Type B pancreatic cell (in vitro differentiated cells): Measurements from ENCODE around the gene NEDD4L. TPM values are rescaled to one million over a fixed set of nuclear protein-coding genes. Genes with fewer than 3 reads are reported as not detected.
"Not testable (repeated sequence)": the region's sequence is repeated elsewhere in the genome, so short reads cannot be mapped to it uniquely, and the experiment has no call there.

Source experiments
- DNase-seq: peaks from one replicate; pipeline ENCODE4 v3.0.0; 2021; ENCODE audit warnings: mixed read lengths; ENCODE audit not compliant: unreplicated experiment; ENCODE audit errors: extremely low spot score
- H3K27ac Mint-ChIP-seq: 2 replicates; pipeline ENCODE4 v1.8.0; 2021; ENCODE audit warnings: mild to moderate bottlenecking, mixed read lengths
- H3K27me3 Mint-ChIP-seq: 2 replicates; pipeline ENCODE4 v1.8.0; 2021; ENCODE audit warnings: mixed read lengths
- H3K36me3 Mint-ChIP-seq: 2 replicates; pipeline ENCODE4 v1.8.0; 2021; ENCODE audit warnings: mixed read lengths
- H3K4me1 Mint-ChIP-seq: one replicate; pipeline ENCODE4 v1.8.0; 2021; ENCODE audit warnings: mixed read lengths; ENCODE audit not compliant: unreplicated experiment
- H3K4me3 Mint-ChIP-seq: 2 replicates; pipeline ENCODE4 v1.8.0; 2021; ENCODE audit warnings: mild to moderate bottlenecking, mixed read lengths
- H3K9me3 Mint-ChIP-seq: 2 replicates; pipeline ENCODE4 v1.8.0; 2021; ENCODE audit warnings: mixed read lengths
- total RNA-seq: library from RNA; stranded (reverse); gene quantifications from 2 replicates; pipeline ENCODE4 v1.2.1, GENCODE V29; 2021; ENCODE audit warnings: low replicate concordance
- TF ChIP-seq, protein P1 (sequence below): fragments of 200-600 bp; sonication (generic); conservative IDR thresholded peaks from 2 replicates; pipeline ENCODE4 v1.5.0; 2021; ENCODE audit warnings: antibody characterized with exemption, mild to moderate bottlenecking

The NEDD4L gene
- total RNA-seq, 1 donor from 2014 or later, result 84.7 TPM

DNA sequence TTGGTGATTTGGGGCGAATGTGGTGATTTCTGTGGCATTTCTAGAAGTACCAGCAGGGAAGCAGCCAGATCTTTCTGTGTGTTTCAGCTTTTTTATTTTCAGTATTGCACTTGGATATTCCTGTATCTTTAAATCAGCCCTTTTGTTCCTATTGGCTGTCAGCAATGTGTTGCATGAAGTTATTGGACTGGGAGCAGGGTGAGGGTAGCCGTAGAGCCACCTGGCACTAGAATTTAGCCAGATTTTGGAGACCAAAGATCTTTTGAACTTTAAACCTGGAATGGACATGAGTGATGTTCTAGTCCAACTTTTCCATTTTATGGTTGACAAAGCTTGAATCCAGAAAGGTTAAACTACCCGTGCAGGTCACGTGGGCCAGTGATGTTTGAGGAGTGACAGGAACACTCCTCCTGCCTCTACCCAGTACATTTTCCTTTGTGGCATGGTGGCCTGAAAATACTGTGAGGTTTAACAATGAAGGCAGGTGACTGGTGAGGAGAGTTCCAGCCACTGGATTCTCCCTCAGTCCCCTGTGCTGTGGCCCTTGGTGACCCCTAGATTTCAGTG lies 122.3 kb downstream of the NEDD4L start:
- no peaks in the 10 kb centered on the region for H3K27me3 Mint-ChIP-seq
- H3K27ac Mint-ChIP-seq, result no peak overlapping the region
- H3K9me3 Mint-ChIP-seq, result no peaks in the 10 kb centered on the region
- H3K4me3 Mint-ChIP-seq, result no peak overlapping the region
- DNase-seq, result no peak
- H3K36me3 Mint-ChIP-seq, result peaks cover 16% of the 10 kb centered on the region
- H3K4me1 Mint-ChIP-seq, result peaks cover 10% of the 10 kb centered on the region
- TF ChIP-seq, protein P1, sequence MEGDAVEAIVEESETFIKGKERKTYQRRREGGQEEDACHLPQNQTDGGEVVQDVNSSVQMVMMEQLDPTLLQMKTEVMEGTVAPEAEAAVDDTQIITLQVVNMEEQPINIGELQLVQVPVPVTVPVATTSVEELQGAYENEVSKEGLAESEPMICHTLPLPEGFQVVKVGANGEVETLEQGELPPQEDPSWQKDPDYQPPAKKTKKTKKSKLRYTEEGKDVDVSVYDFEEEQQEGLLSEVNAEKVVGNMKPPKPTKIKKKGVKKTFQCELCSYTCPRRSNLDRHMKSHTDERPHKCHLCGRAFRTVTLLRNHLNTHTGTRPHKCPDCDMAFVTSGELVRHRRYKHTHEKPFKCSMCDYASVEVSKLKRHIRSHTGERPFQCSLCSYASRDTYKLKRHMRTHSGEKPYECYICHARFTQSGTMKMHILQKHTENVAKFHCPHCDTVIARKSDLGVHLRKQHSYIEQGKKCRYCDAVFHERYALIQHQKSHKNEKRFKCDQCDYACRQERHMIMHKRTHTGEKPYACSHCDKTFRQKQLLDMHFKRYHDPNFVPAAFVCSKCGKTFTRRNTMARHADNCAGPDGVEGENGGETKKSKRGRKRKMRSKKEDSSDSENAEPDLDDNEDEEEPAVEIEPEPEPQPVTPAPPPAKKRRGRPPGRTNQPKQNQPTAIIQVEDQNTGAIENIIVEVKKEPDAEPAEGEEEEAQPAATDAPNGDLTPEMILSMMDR, result no peak

DNA sequence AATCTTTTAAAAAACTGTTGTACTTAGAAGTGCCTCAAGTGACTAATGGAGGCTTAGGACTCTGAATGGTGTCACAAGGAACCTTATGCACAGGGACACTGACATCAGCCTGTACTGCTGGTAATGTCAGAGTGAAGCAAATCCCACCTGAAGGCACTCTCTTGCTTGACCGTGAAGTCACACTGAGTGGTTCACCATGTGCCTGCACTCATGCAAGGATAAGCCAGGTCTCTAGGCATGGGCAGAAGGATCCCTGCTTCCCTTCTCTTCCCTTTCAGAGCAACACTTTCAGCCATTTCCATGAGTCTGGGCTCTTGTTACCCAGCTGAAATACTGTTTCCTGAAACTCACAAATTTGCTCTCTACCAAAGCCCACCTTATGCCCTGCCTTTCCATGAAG lies 123.0 kb downstream of the NEDD4L start:
- peaks cover 23% of the 10 kb centered on the region for H3K36me3 Mint-ChIP-seq
- no peaks in the 10 kb centered on the region for H3K9me3 Mint-ChIP-seq
- no peak overlapping the region for H3K4me3 Mint-ChIP-seq
- H3K4me1 Mint-ChIP-seq, result peaks cover 3% of the 10 kb centered on the region
- no peak for DNase-seq
- no peaks in the 10 kb centered on the region for H3K27me3 Mint-ChIP-seq
- no peak overlapping the region for H3K27ac Mint-ChIP-seq
- TF ChIP-seq, protein P1, result no peak

DNA sequence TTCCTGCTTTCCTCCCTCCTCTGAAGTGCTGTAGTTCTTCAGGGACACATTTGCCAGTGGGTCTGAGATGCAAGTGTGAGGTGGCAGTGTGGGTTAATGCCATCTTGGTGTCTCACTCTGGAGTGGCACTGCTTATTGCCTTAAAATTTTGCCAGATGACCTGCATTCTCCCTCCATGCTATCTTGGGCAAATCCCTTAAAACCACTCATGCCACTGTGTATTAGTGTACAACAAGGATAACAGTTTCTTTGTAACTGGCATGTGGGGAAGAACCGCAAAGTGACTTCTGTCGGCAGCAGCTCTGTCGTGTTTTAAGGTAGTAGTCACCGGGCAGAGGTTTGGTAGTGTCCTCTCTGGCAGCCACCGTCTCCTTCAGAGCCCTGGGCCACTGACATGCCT lies 124.2 kb downstream of the NEDD4L start:
- Mint-ChIP-seq H3K27me3 (no peaks in the 10 kb centered on the region), H3K36me3 (peaks cover 21% of the 10 kb centered on the region), H3K27ac (peak overlapping the region; percentile 21), H3K4me3 (no peak overlapping the region), H3K9me3 (no peaks in the 10 kb centered on the region), H3K4me1 (no peaks in the 10 kb centered on the region)
- no peak for DNase-seq
- TF ChIP-seq, protein P1, result no peak

DNA sequence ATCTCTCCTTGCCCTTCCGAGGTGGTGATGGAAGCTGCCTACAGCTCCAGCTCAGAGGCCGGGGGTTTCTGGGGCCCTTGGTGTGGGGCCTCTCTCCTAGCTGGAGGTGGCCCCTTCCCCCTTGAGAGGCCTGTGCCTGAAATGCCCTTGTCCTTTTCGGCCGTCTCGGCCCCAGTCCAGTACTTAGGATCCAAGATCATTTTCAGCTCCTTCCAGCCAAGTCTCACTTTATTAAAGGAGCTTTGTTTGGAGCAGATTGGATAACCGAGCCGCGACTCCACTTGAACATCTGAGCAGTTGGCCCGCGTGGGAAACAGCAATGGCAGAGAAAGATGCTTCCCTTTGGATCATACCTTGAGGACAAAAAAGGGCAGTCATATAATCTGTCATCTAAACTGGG lies 125.0 kb downstream of the NEDD4L start:
- H3K27ac Mint-ChIP-seq, result no peak overlapping the region

DNA sequence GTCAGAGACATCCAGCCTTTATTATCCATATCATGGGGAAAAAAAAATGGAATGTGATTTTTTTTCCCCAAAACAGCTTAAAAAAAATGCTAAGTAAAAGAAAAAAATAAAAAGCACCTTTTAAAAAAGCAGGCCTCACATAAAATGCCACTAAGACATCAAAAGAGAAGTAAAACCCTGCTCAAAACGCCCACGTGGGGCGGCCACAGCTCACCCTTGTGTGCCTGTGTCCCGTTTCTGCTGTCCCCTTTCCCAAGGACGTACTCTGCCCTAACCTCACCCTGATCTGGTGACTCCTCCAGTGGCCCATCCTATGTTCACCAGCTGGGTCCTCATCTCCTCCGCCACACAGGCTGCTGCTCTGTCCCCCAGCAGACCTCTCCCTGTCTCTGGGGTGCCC lies 125.4 kb downstream of the NEDD4L start:
- Mint-ChIP-seq H3K4me1 (no peaks in the 10 kb centered on the region), H3K9me3 (no peaks in the 10 kb centered on the region), H3K27ac (no peak overlapping the region), H3K27me3 (no peaks in the 10 kb centered on the region), H3K4me3 (no peak overlapping the region), H3K36me3 (peaks cover 17% of the 10 kb centered on the region)
- DNase-seq, result no peak
- TF ChIP-seq, protein P1, result no peak

More for the DNA sequence above, 125.0 kb downstream of the NEDD4L start:
- TF ChIP-seq, protein P1, result no peak
- Mint-ChIP-seq H3K36me3 (peaks cover 17% of the 10 kb centered on the region), H3K9me3 (no peaks in the 10 kb centered on the region), H3K4me1 (no peaks in the 10 kb centered on the region), H3K4me3 (no peak overlapping the region), H3K27me3 (no peaks in the 10 kb centered on the region)
- DNase-seq, result no peak

DNA sequence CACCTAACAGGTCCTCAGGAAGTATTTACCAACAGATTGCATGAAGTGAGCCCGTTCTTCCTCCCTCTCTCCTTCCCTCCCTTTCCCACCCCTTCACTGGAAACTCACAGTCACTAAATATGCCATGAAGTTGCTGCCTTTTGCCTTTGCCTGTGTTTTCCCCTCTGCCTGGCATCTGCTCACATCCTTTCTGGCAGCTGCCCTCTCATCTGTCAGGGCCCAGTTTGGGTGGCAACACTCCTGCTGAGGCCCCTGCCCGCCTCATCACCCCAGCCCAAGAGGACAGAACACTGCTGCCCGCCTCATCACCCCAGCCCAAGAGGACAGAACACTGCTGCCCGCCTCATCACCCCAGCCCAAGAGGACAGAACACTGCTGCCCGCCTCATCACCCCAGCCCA lies 126.0 kb downstream of the NEDD4L start:
- not testable (repeated sequence) for H3K27me3 Mint-ChIP-seq, H3K27ac Mint-ChIP-seq

More for the DNA sequence above, 126.0 kb downstream of the NEDD4L start:
- not testable (repeated sequence) for H3K4me3 Mint-ChIP-seq, H3K9me3 Mint-ChIP-seq, H3K4me1 Mint-ChIP-seq, DNase-seq
- H3K36me3 Mint-ChIP-seq, result peaks cover 17% of the 10 kb centered on the region
